Measurements from ENCODE around the gene HMGB2. TPM values are rescaled to one million over a fixed set of nuclear protein-coding genes. Genes with fewer than 3 reads are reported as not detected.
A peak's percentile ranks its signal among the peaks of the same experiment; 100 is the strongest.

Gene HMGB2
- total RNA-seq, 2 experiments from 2014 or later: 592 to 620 TPM

- Mint-ChIP-seq H3K27ac (peak overlapping the region; percentile 34), H3K9me3 (no peaks in the 10 kb centered on the region), H3K36me3 (peaks cover 44% of the 10 kb centered on the region), H3K27me3 (no peaks in the 10 kb centered on the region), H3K4me1 (peaks cover 22% of the 10 kb centered on the region), H3K4me3 (peak overlapping the region; percentile 61)
- ATAC-seq (ENCODE audit: low read depth): no peak
- POLR2A ChIA-PET: interaction anchor here (10.0 kb wide), 1 partner anchor 40 kb away, joined by 404 read pairs; the partner anchor contains the start of gene SAP30
- DNase-seq: no peak
Observed at GRCh38 chr4:173330590-173330989, 3.6 kb downstream of the HMGB2 start.

GRCh38 chr4:173328236-173328901 lies 5.8 kb downstream of the HMGB2 start:
- H3K27ac Mint-ChIP-seq: no peak overlapping the region

GRCh38 chr4:173325007-173325736 lies 9.0 kb downstream of the HMGB2 start:
- peaks cover 4% of the 10 kb centered on the region for H3K4me1 Mint-ChIP-seq
- no peak overlapping the region for H3K27ac Mint-ChIP-seq
- no peaks in the 10 kb centered on the region for H3K27me3 Mint-ChIP-seq
- POLR2A ChIA-PET: interaction anchor here (1.5 to 1.8 kb wide), 2 partner anchors 9 to 46 kb away, joined by 7 to 9 read pairs; partner anchors contain the start of gene HMGB2
- no peaks in the 10 kb centered on the region for H3K9me3 Mint-ChIP-seq
- DNase-seq (no peak), ATAC-seq (ENCODE audit: low read depth) (no peak)
- no peak overlapping the region for H3K4me3 Mint-ChIP-seq
- peaks cover 16% of the 10 kb centered on the region for H3K36me3 Mint-ChIP-seq

More at GRCh38 chr4:173328236-173328901, 5.8 kb downstream of the HMGB2 start:
- Mint-ChIP-seq H3K9me3 (no peaks in the 10 kb centered on the region), H3K4me3 (no peak overlapping the region), H3K27me3 (no peaks in the 10 kb centered on the region), H3K36me3 (peaks cover 39% of the 10 kb centered on the region), H3K4me1 (peaks cover 19% of the 10 kb centered on the region)
- DNase-seq: no peak
- ATAC-seq (ENCODE audit: low read depth): no peak
- POLR2A ChIA-PET: interaction anchor here (10.0 kb wide), 1 partner anchor 42 kb away, joined by 404 read pairs; the partner anchor contains the start of gene SAP30

GRCh38 chr4:173319696-173320095 lies 14.5 kb downstream of the HMGB2 start:
- Mint-ChIP-seq H3K27me3 (no peaks in the 10 kb centered on the region), H3K36me3 (peaks cover 5% of the 10 kb centered on the region), H3K4me1 (peaks cover 2% of the 10 kb centered on the region), H3K9me3 (no peaks in the 10 kb centered on the region), H3K27ac (no peak overlapping the region), H3K4me3 (no peak overlapping the region)
- DNase-seq (no peak), ATAC-seq (ENCODE audit: low read depth) (no peak)
- POLR2A ChIA-PET: interaction anchor here (1.2 to 4.7 kb wide), 2 partner anchors 14 to 51 kb away, joined by 4 to 28 read pairs; partner anchors contain the start of genes HMGB2 and SAP30

GRCh38 chr4:173318648-173319211 lies 15.4 kb downstream of the HMGB2 start:
- POLR2A ChIA-PET: interaction anchor here (1.2 to 4.7 kb wide), 2 partner anchors 15 to 52 kb away, joined by 4 to 28 read pairs; partner anchors contain the start of genes HMGB2 and SAP30
- Mint-ChIP-seq H3K4me3 (no peak overlapping the region), H3K9me3 (no peaks in the 10 kb centered on the region), H3K36me3 (peaks cover 5% of the 10 kb centered on the region), H3K27me3 (no peaks in the 10 kb centered on the region), H3K4me1 (peaks cover 2% of the 10 kb centered on the region), H3K27ac (no peak overlapping the region)
- peak; percentile 33 for ATAC-seq (ENCODE audit: low read depth)
- DNase-seq: no peak

GRCh38 chr4:173318240-173318639 lies 15.9 kb downstream of the HMGB2 start:
- no peak overlapping the region for H3K4me3 Mint-ChIP-seq
- POLR2A ChIA-PET: interaction anchor here (4.7 kb wide), 1 partner anchor 16 kb away, joined by 28 read pairs; the partner anchor contains the start of gene HMGB2
- no peak for ATAC-seq (ENCODE audit: low read depth)

GRCh38 chr4:173317004-173317403 lies 17.2 kb downstream of the HMGB2 start:
- no peak overlapping the region for H3K27ac Mint-ChIP-seq
- no peaks in the 10 kb centered on the region for H3K9me3 Mint-ChIP-seq
- no peak overlapping the region for H3K4me3 Mint-ChIP-seq
- H3K27me3 Mint-ChIP-seq: no peaks in the 10 kb centered on the region
- H3K4me1 Mint-ChIP-seq: peaks cover 2% of the 10 kb centered on the region
- POLR2A ChIA-PET: no interaction called here
- DNase-seq: no peak
- H3K36me3 Mint-ChIP-seq: peaks cover 4% of the 10 kb centered on the region
- ATAC-seq (ENCODE audit: low read depth): no peak

More at GRCh38 chr4:173318240-173318639, 15.9 kb downstream of the HMGB2 start:
- Mint-ChIP-seq H3K4me1 (peaks cover 2% of the 10 kb centered on the region), H3K9me3 (no peaks in the 10 kb centered on the region), H3K27ac (no peak overlapping the region), H3K27me3 (no peaks in the 10 kb centered on the region), H3K36me3 (peaks cover 5% of the 10 kb centered on the region)
- no peak for DNase-seq

- DNase-seq (no peak), ATAC-seq (ENCODE audit: low read depth) (no peak)
- Mint-ChIP-seq H3K27ac (no peak overlapping the region), H3K27me3 (no peaks in the 10 kb centered on the region), H3K36me3 (peaks cover 8% of the 10 kb centered on the region), H3K4me3 (no peak overlapping the region), H3K9me3 (no peaks in the 10 kb centered on the region), H3K4me1 (peaks cover 4% of the 10 kb centered on the region)
- POLR2A ChIA-PET: no interaction called here
Observed at GRCh38 chr4:173316060-173316459, 18.1 kb downstream of the HMGB2 start.

GRCh38 chr4:173314715-173315114 lies 19.4 kb downstream of the HMGB2 start:
- ATAC-seq (ENCODE audit: low read depth) (no peak), DNase-seq (no peak)
- Mint-ChIP-seq H3K4me3 (no peak overlapping the region), H3K4me1 (peaks cover 4% of the 10 kb centered on the region), H3K9me3 (no peaks in the 10 kb centered on the region), H3K27me3 (no peaks in the 10 kb centered on the region), H3K36me3 (peaks cover 8% of the 10 kb centered on the region), H3K27ac (no peak overlapping the region)
- POLR2A ChIA-PET: no interaction called here

- ATAC-seq (ENCODE audit: low read depth) (no peak), DNase-seq (no peak)
Observed at GRCh38 chr4:173311368-173311767, 22.8 kb downstream of the HMGB2 start.

GRCh38 chr4:173307778-173308177 lies 26.4 kb downstream of the HMGB2 start:
- Mint-ChIP-seq H3K4me3 (no peak overlapping the region), H3K27me3 (no peaks in the 10 kb centered on the region), H3K36me3 (peaks cover 16% of the 10 kb centered on the region), H3K4me1 (peaks cover 2% of the 10 kb centered on the region), H3K27ac (no peak overlapping the region), H3K9me3 (no peaks in the 10 kb centered on the region)
- ATAC-seq (ENCODE audit: low read depth): no peak
- POLR2A ChIA-PET: no interaction called here
- no peak for DNase-seq

More at GRCh38 chr4:173311368-173311767, 22.8 kb downstream of the HMGB2 start:
- Mint-ChIP-seq H3K36me3 (peaks cover 10% of the 10 kb centered on the region), H3K4me3 (no peak overlapping the region), H3K9me3 (no peaks in the 10 kb centered on the region), H3K27ac (no peak overlapping the region), H3K4me1 (peaks cover 2% of the 10 kb centered on the region), H3K27me3 (no peaks in the 10 kb centered on the region)
- POLR2A ChIA-PET: no interaction called here

- Mint-ChIP-seq H3K9me3 (no peaks in the 10 kb centered on the region), H3K4me1 (peaks cover 4% of the 10 kb centered on the region), H3K36me3 (peaks cover 8% of the 10 kb centered on the region), H3K27ac (no peak overlapping the region), H3K27me3 (no peaks in the 10 kb centered on the region), H3K4me3 (no peak overlapping the region)
- POLR2A ChIA-PET: interaction anchor here (1.2 kb wide), 1 partner anchor 33 kb away, joined by 5 read pairs; the partner anchor contains the start of gene HMGB2
- DNase-seq (no peak), ATAC-seq (ENCODE audit: low read depth) (peak; percentile 36)
Observed at GRCh38 chr4:173301518-173302201, 32.5 kb downstream of the HMGB2 start.

- Mint-ChIP-seq H3K27me3 (no peaks in the 10 kb centered on the region), H3K9me3 (no peaks in the 10 kb centered on the region), H3K27ac (no peak overlapping the region), H3K4me1 (no peaks in the 10 kb centered on the region), H3K4me3 (no peak overlapping the region), H3K36me3 (peaks cover 1% of the 10 kb centered on the region)
- no peak for DNase-seq
- POLR2A ChIA-PET: no interaction called here
- no peak for ATAC-seq (ENCODE audit: low read depth)
Observed at GRCh38 chr4:173294444-173294843, 39.7 kb downstream of the HMGB2 start.
